Sigmoid colon (tissue), 7 donors: ENCODE data around the gene SPATA31E1. TPM values are rescaled to one million over a fixed set of nuclear protein-coding genes. Genes with fewer than 3 reads are reported as not detected.
A peak's percentile ranks its signal among the peaks of the same experiment; 100 is the strongest.

Source experiments
- DNase-seq: peaks from one replicate; pipeline ENCODE4 v3.0.0-alpha.2; 2019
- H3K27ac ChIP-seq, 4 donors: fragments of 200-600 bp; sonication (generic); one replicate each; pipeline ENCODE4 v1.5.1; 2016 to 2019; ENCODE audit warnings: mild to moderate bottlenecking in 1 of 4
- H3K27me3 ChIP-seq, 3 donors: fragments of 200-600 bp; sonication (generic); one replicate each; pipeline ENCODE4 v1.5.1; 2019; ENCODE audit warnings: mild to moderate bottlenecking in 1 of 3
- H3K36me3 ChIP-seq, 4 donors: fragments of 200-600 bp; sonication (generic); one replicate each; pipeline ENCODE4 v1.5.1; 2016 to 2019
- H3K4me1 ChIP-seq, 4 donors: fragments of 200-600 bp; sonication (generic); one replicate each; pipeline ENCODE4 v1.5.1; 2017 to 2019
- H3K4me3 ChIP-seq, 4 donors: fragments of 200-600 bp; sonication (generic); one replicate each; pipeline ENCODE4 v1.5.1; 2017 to 2019; ENCODE audit warnings: mild to moderate bottlenecking in 2 of 4, moderate library complexity in 1 of 4
- H3K9me3 ChIP-seq, 4 donors: fragments of 200-600 bp in 3 of 4; sonication (generic) in 3 of 4; one replicate each; pipeline versions ENCODE4 v1.5.1 to v1.6.1; 2013 to 2019
- CTCF ChIP-seq, 4 experiments: fragments of 450-650 bp in 3 of 4; fragments of 200-600 bp in 1 of 4; IDR thresholded peaks; one replicate each; pipeline ENCODE4 v1.5.1; 2016 to 2019; ENCODE audit warnings: antibody characterized with exemption in 4 of 4, mild to moderate bottlenecking in 3 of 4, moderate library complexity in 2 of 4
- EP300 ChIP-seq, 4 donors: sonication (generic); formaldehyde crosslinking; IDR thresholded peaks; one replicate each; pipeline ENCODE4 v1.6.1; 2017; ENCODE audit warnings: antibody characterized with exemption in 4 of 4
- POLR2A ChIP-seq, 2 donors: fragments of 450-650 bp; IDR thresholded peaks; one replicate each; pipeline ENCODE4 v1.6.1; 2016; ENCODE audit warnings: antibody characterized with exemption in 2 of 2, mild to moderate bottlenecking in 2 of 2, moderate library complexity in 2 of 2
- POLR2AphosphoS5 ChIP-seq, 4 donors: sonication (generic); formaldehyde crosslinking; IDR thresholded peaks; one replicate each; pipeline ENCODE4 v1.6.1; 2017; ENCODE audit warnings: antibody characterized with exemption in 4 of 4
- WGBS, 2 donors: extraction: QIAGEN DNeasy Blood & Tissue Kit; methylation state at CpG; one replicate each; pipeline ENCODE4 v1.1.7; 2013; 5-methylcytosine and 5-hydroxymethylcytosine counted together
- intact Hi-C: fragments of 100-400 bp; cut with DNase I; formaldehyde crosslinking; loops from one replicate; pipeline ENCODE4 v1.15.1; 2023
- polyA plus RNA-seq, 3 donors: library from polyadenylated mRNA; stranded (reverse); fragments of 200-250 nt; gene quantifications; one replicate each; pipeline ENCODE4 v1.2.3, GENCODE V29; 2013
- total RNA-seq, 4 donors: library from RNA; depleted of rRNA; stranded (reverse); fragments of >200 nt; gene quantifications; one replicate each; pipeline ENCODE4 v1.1.0, GENCODE V29; 2016
- donor health status: healthy with polysubstance abuse.
- donor health status: Bipolar disorder and iron deficiency.
- donor health status: healthy.

SPATA31E1 gene
- total and polyA plus RNA-seq, 7 donors = 0.01 TPM; not detected in 6

GRCh38 chr9:87886210-87886932 lies 3.7 kb downstream of the SPATA31E1 start:
- Histone ChIP-seq H3K27me3 (no peaks in the 10 kb centered on the region), H3K9me3 (no peaks in the 10 kb centered on the region), H3K4me1 (no peaks in the 10 kb centered on the region), H3K27ac (no peak overlapping the region), H3K4me3 (no peak overlapping the region), H3K36me3 (no peaks in the 10 kb centered on the region)
- TF ChIP-seq POLR2AphosphoS5 (IDR thresholded peaks at IDR 0.05) (no peak), CTCF (IDR thresholded peaks at IDR 0.05) (no peak), POLR2A (IDR thresholded peaks at IDR 0.05) (no peak), EP300 (IDR thresholded peaks at IDR 0.05) (no peak)
- intact Hi-C loops = no loop called here
- no peak for DNase-seq
- WGBS, 2 donors = 81% methylated on average over 11 of the region's 11 CpGs

GRCh38 chr9:87886933-87887505 lies 4.3 kb downstream of the SPATA31E1 start:
- no peak overlapping the region for H3K27ac ChIP-seq
- intact Hi-C loops = no loop called here
- no peaks in the 10 kb centered on the region for H3K27me3 ChIP-seq
- no peaks in the 10 kb centered on the region for H3K36me3 ChIP-seq
- no peak for TF ChIP-seq EP300 (IDR thresholded peaks at IDR 0.05)
- no peak for TF ChIP-seq POLR2A (IDR thresholded peaks at IDR 0.05)
- TF ChIP-seq POLR2AphosphoS5 (IDR thresholded peaks at IDR 0.05) = no peak
- no peak for TF ChIP-seq CTCF (IDR thresholded peaks at IDR 0.05)
- H3K9me3 ChIP-seq = no peaks in the 10 kb centered on the region
- no peaks in the 10 kb centered on the region for H3K4me1 ChIP-seq
- H3K4me3 ChIP-seq = no peak overlapping the region
- 83% methylated on average over 13 of the region's 13 CpGs for WGBS, 2 donors
- DNase-seq = no peak

- H3K36me3 ChIP-seq = no peaks in the 10 kb centered on the region
- DNase-seq = no peak
- no peaks in the 10 kb centered on the region for H3K9me3 ChIP-seq
- WGBS, 2 donors = 91 to 93% methylated on average over 13 of the region's 13 CpGs
- no peak for TF ChIP-seq POLR2A (IDR thresholded peaks at IDR 0.05)
- TF ChIP-seq POLR2AphosphoS5 (IDR thresholded peaks at IDR 0.05) = no peak
- TF ChIP-seq EP300 (IDR thresholded peaks at IDR 0.05) = no peak
- no peak for TF ChIP-seq CTCF (IDR thresholded peaks at IDR 0.05)
- intact Hi-C loops = no loop called here
- no peak overlapping the region for H3K4me3 ChIP-seq
- no peaks in the 10 kb centered on the region for H3K4me1 ChIP-seq
- H3K27me3 ChIP-seq = no peaks in the 10 kb centered on the region
- no peak overlapping the region for H3K27ac ChIP-seq
Measured at GRCh38 chr9:87887661-87888480, 5.2 kb downstream of the SPATA31E1 start.

GRCh38 chr9:87888501-87888900 lies 5.8 kb downstream of the SPATA31E1 start:
- H3K36me3 ChIP-seq = no peaks in the 10 kb centered on the region
- no peak overlapping the region for H3K4me3 ChIP-seq
- peak; percentile 55 for DNase-seq
- 73 to 76% methylated on average over 6 of the region's 6 CpGs for WGBS, 2 donors
- no peaks in the 10 kb centered on the region for H3K4me1 ChIP-seq
- H3K9me3 ChIP-seq = no peaks in the 10 kb centered on the region
- intact Hi-C loops = no loop called here
- TF ChIP-seq EP300 (IDR thresholded peaks at IDR 0.05) (no peak), CTCF (IDR thresholded peaks at IDR 0.05) (no peak), POLR2AphosphoS5 (IDR thresholded peaks at IDR 0.05) (no peak), POLR2A (IDR thresholded peaks at IDR 0.05) (no peak)
- no peaks in the 10 kb centered on the region for H3K27me3 ChIP-seq
- no peak overlapping the region for H3K27ac ChIP-seq
